Raji (cell line): Measurements from ENCODE around the gene PMFBP1.

ENCODE experiments used
- POLR2A ChIP-seq: IDR thresholded peaks from 2 replicates; pipeline ENCODE4 v1.6.1; 2011; ENCODE audit warnings: low read depth, low read length, control low read depth; ENCODE audit not compliant: insufficient read depth

PMFBP1 gene

DNA sequence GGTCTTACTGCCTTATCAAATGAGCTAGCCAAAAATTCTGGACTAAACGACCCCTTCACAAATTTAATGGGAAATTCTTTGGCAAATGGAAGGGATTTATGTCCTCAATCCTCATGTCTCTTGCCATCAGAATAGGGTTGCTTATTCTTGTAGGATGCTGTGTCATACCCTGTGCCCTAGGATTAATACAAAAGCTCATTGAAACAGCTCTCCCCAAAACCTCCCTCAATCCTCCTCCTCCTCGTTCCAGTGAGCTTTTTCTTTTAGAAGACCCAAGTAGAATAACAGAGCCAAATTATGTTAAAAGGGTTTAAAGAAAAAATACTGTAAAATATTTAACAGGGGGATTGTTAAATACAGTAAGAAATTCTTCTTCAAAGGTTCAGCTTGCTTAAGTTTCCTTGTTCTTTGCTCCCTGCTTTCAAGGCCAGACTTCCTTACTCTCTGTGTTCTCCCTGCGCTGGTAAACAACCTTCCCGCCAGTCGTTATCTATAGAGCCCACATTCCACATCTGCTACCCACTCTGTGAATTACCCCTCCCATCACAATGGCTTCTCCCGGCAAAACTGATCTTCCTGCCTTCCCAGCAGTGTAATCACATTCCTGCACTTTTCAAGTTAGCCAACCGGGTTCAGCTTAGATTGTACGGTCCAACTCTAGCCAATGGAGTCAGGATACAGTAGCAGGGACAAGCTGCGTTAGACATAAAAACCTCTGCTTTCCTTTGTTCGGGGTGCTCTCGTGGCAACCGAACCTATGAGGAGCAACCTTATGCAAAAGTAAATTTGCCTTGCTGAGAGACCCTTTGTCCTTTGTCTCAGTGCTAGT, 99.2 kb downstream of the PMFBP1 start:
- TF ChIP-seq POLR2A, result no peak
